Measurements from ENCODE around the gene PGLYRP2. TPM values are rescaled to one million over a fixed set of nuclear protein-coding genes. Genes with fewer than 3 reads are reported as not detected.
A peak's percentile ranks its signal among the peaks of the same experiment; 100 is the strongest.

Gene PGLYRP2
- total RNA-seq, 1 experiment from 2014 or later, result not detected

DNA sequence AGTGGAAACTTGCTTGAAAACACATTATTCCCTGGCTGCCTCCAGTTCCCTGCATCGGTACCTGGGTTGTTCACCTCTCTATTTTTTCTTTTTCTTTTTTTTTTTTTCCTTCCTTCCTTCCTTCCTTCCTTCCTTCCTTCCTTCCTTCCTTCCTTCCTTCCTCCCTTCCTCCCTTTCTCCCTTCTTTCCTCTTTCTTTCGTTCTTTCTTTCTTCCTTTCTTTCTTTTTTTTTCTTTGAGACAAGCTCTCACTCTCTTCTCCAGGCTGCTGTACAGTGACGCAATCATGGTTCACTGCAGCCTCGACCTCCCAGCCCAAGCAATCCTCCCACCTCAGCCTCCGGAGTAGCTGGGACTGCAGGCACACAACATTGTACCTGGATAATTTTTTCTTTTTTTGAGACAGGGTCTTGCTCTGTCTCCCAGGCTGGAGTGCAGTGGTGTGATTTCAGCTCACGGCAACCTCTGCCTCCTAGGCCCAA, 11.5 kb downstream of the PGLYRP2 start:
- ChIA-PET CTCF (no interaction called here), RAD21 (ENCODE audit: low non-redundant PET in 1 of 2, low total read pairs in 2 of 2, uncharacterized antibody in 2 of 2, unreplicated experiment in 2 of 2) (no interaction called here), POLR2A (no interaction called here)
- no peak overlapping the region for H3K27ac ChIP-seq (ENCODE audit: low read depth, low read length)
- H3K4me2 ChIP-seq (ENCODE audit: low read length), result no peak overlapping the region
- intact Hi-C loops (cut with micrococcal nuclease), result no loop called here
- DNase-seq (ENCODE audit: low read depth, low spot score) (no peak), ATAC-seq (no peak)
- TF ChIP-seq CEBPB (IDR thresholded peaks at IDR 0.05; ENCODE audit: low read depth) (no peak), TCF7L2 (IDR thresholded peaks at IDR 0.05; ENCODE audit: borderline replicate concordance, extremely low read depth, insufficient read depth, insufficient read length) (no peak), EZH2 (IDR thresholded peaks at IDR 0.05) (no peak), POLR2A (IDR thresholded peaks at IDR 0.05; ENCODE audit: borderline replicate concordance, extremely low read depth, insufficient read depth, insufficient read length) (no peak)
- TF ChIP-seq, protein P1, sequence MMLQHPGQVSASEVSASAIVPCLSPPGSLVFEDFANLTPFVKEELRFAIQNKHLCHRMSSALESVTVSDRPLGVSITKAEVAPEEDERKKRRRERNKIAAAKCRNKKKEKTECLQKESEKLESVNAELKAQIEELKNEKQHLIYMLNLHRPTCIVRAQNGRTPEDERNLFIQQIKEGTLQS (IDR thresholded peaks at IDR 0.05), result no peak
- no peaks in the 10 kb centered on the region for H3K9me3 ChIP-seq (ENCODE audit: control insufficient read depth in 1 of 2, insufficient read depth in 1 of 2, low read depth in 1 of 2, low read length in 2 of 2)
- no peak overlapping the region for H3K4me3 ChIP-seq (replicated peaks in 1 of 2; ENCODE audit: low read depth in 1 of 2, low read length in 2 of 2)
- no peaks in the 10 kb centered on the region for H3K9me2 ChIP-seq (ENCODE audit: insufficient read depth)
- H3K79me2 ChIP-seq (ENCODE audit: insufficient read depth, low read length), result no peaks in the 10 kb centered on the region
- no peaks in the 10 kb centered on the region for H3K27me3 ChIP-seq (ENCODE audit: insufficient read depth, low read length)
- no peaks in the 10 kb centered on the region for H4K20me1 ChIP-seq (ENCODE audit: insufficient read depth)
- no peaks in the 10 kb centered on the region for H3K36me3 ChIP-seq (ENCODE audit: control insufficient read depth in 1 of 2, insufficient read depth in 2 of 2, low read length in 2 of 2)
- H2AFZ ChIP-seq (ENCODE audit: low read depth, low read length, poor library complexity, severe bottlenecking), result no peak overlapping the region
- BruUV-seq (replicated peaks), result no TSS peak
- peaks cover 0 to 7% of the 10 kb centered on the region in 2 experiments; a peak in 2 of 4 replicates for H3K4me1 ChIP-seq (ENCODE audit: control insufficient read depth in 1 of 2, insufficient read depth in 2 of 2, low read length in 2 of 2)
- H3K9ac ChIP-seq (ENCODE audit: low read length), result no peak overlapping the region

DNA sequence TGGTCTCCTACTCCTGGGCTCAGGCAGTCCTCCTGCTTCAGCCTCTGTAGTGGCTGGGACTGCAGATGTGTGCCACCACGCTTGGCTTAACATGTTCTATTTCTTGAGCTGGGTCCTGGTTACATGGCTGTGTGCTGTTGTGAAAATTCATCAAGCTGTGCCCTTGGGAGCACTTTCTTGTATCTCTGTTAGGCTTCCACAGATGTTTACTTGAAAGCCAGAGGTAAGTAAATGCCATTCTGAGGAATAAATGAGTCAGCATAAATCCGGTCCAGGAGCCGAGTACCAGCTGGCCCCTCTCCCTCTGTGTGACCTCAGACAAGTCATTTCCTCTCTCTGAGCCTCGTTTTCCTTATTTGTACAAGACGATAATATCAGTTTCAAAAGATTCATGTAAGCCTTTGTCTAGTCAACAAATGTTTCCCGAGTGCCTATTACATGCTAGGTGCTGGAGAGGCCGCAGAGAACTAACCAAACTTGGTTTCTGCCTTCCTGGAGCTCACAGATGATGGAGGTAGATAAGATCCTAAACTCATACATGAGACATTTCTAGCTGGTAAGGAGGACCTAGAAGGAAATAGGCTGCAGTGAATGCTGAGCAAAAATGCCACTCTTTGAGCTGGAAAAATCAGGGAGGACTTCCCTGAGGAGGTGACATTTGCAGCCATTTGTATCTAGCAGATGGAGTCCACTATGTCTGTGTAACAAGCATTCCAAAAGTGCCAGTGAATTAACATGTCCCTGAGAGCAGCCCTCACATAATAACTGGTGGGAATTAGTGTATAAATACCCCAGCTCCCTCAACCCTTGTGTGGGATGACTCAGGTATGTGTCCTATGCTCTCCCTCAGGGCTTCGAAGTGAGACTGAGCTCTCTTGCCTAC, 12.2 kb downstream of the PGLYRP2 start:
- Histone ChIP-seq H4K20me1 (ENCODE audit: insufficient read depth) (no peaks in the 10 kb centered on the region), H3K9ac (ENCODE audit: low read length) (no peak overlapping the region), H3K27ac (ENCODE audit: low read depth, low read length) (no peak overlapping the region), H2AFZ (ENCODE audit: low read depth, low read length, poor library complexity, severe bottlenecking) (no peak overlapping the region), H3K4me3 (replicated peaks in 1 of 2; ENCODE audit: low read depth in 1 of 2, low read length in 2 of 2) (no peak overlapping the region), H3K27me3 (ENCODE audit: insufficient read depth, low read length) (no peaks in the 10 kb centered on the region), H3K9me2 (ENCODE audit: insufficient read depth) (no peaks in the 10 kb centered on the region), H3K9me3 (ENCODE audit: control insufficient read depth in 1 of 2, insufficient read depth in 1 of 2, low read depth in 1 of 2, low read length in 2 of 2) (no peaks in the 10 kb centered on the region), H3K4me2 (ENCODE audit: low read length) (peak overlapping the region; percentile 19), H3K36me3 (ENCODE audit: control insufficient read depth in 1 of 2, insufficient read depth in 2 of 2, low read length in 2 of 2) (no peaks in the 10 kb centered on the region), H3K4me1 (ENCODE audit: control insufficient read depth in 1 of 2, insufficient read depth in 2 of 2, low read length in 2 of 2) (peaks cover 0 to 7% of the 10 kb centered on the region in 2 experiments; a peak in 2 of 4 replicates), H3K79me2 (ENCODE audit: insufficient read depth, low read length) (no peaks in the 10 kb centered on the region)
- RAD21 ChIA-PET (ENCODE audit: low non-redundant PET in 1 of 2, low total read pairs in 2 of 2, uncharacterized antibody in 2 of 2, unreplicated experiment in 2 of 2), result no interaction called here
- CTCF ChIA-PET, result no interaction called here
- TF ChIP-seq RAD21 (IDR thresholded peaks at IDR 0.05; ENCODE audit: low read depth), result no peak
- TF ChIP-seq, protein P2, sequence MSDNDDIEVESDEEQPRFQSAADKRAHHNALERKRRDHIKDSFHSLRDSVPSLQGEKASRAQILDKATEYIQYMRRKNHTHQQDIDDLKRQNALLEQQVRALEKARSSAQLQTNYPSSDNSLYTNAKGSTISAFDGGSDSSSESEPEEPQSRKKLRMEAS (IDR thresholded peaks at IDR 0.05), result no peak
- DNase-seq (ENCODE audit: low read depth, low spot score), result no peak
- intact Hi-C loops (cut with micrococcal nuclease), result no loop called here
- no TSS peak for BruUV-seq (replicated peaks)
- ATAC-seq, result no peak
- POLR2A ChIA-PET, result interaction anchor here (0.6 kb wide), 1 partner anchor 76 kb away, joined by 3 read pairs; no protein-coding TSS in a partner anchor
